Muscle of leg (tissue), 11 donors: Measurements from ENCODE around the gene USP46. TPM values are rescaled to one million over a fixed set of nuclear protein-coding genes. Genes with fewer than 3 reads are reported as not detected.

Source experiments
- DNase-seq: peaks from one replicate; pipeline ENCODE4 v3.0.0; 2013
- H3K27ac ChIP-seq: one replicate; pipeline ENCODE4 v1.5.1; 2013; ENCODE audit warnings: mild to moderate bottlenecking, low read length, control low read depth
- H3K27me3 ChIP-seq: one replicate; pipeline ENCODE4 v1.6.1; 2013; ENCODE audit warnings: low read length; ENCODE audit not compliant: control insufficient read depth, insufficient read depth
- H3K36me3 ChIP-seq: one replicate; pipeline ENCODE4 v1.6.1; 2013; ENCODE audit warnings: low read length; ENCODE audit not compliant: control insufficient read depth, insufficient read depth
- H3K4me1 ChIP-seq: one replicate; pipeline ENCODE4 v1.6.1; 2013; ENCODE audit warnings: low read length; ENCODE audit not compliant: control insufficient read depth, insufficient read depth
- H3K4me3 ChIP-seq: one replicate; pipeline ENCODE4 v1.5.1; 2013; ENCODE audit warnings: low read length, control low read depth
- H3K9me3 ChIP-seq: replicated peaks from 2 replicates; pipeline ENCODE4 v1.6.1; 2013; ENCODE audit warnings: low read depth, low read length; ENCODE audit not compliant: control insufficient read depth
- WGBS: methylation state at CpG from one replicate; pipeline ENCODE4 v1.1.5; 2013; ENCODE audit warnings: missing lambda C conversion rate; ENCODE audit not compliant: insufficient coverage; 5-methylcytosine and 5-hydroxymethylcytosine counted together
- polyA plus RNA-seq, 8 donors: library from polyadenylated mRNA; unstranded; fragments of 120-200 nt; gene quantifications; one replicate each; pipeline versions ENCODE4 v1.2.1 to v1.2.3, GENCODE V29; 2013; ENCODE audit warnings: inconsistent platforms in 1 of 8, low replicate concordance in 1 of 8; ENCODE audit not compliant: insufficient read length in 8 of 8, insufficient read depth in 1 of 8
- total RNA-seq: library from RNA; stranded (reverse); fragments of 120-200 nt; gene quantifications from one replicate; pipeline ENCODE4 v1.2.4, GENCODE V29; 2013

Gene USP46
- total and polyA plus RNA-seq, 9 donors = 19.5 to 27.3 (median 25.3) TPM

GRCh38 chr4:52579602-52580272 lies 79.4 kb downstream of the USP46 start:
- 92% methylated on average over 2 of the region's 4 CpGs for WGBS
- H3K9me3 ChIP-seq = no peaks in the 10 kb centered on the region
- no peak for DNase-seq
- H3K27me3 ChIP-seq = no peaks in the 10 kb centered on the region
- no peak overlapping the region for H3K27ac ChIP-seq
- H3K4me1 ChIP-seq = no peaks in the 10 kb centered on the region
- no peaks in the 10 kb centered on the region for H3K36me3 ChIP-seq
- no peak overlapping the region for H3K4me3 ChIP-seq

- Histone ChIP-seq H3K4me3 (no peak overlapping the region), H3K9me3 (no peaks in the 10 kb centered on the region), H3K27me3 (no peaks in the 10 kb centered on the region), H3K27ac (no peak overlapping the region), H3K4me1 (no peaks in the 10 kb centered on the region), H3K36me3 (no peaks in the 10 kb centered on the region)
- no peak for DNase-seq
- no CpG with 5 or more reads among the region's 2 CpGs for WGBS
Observed at GRCh38 chr4:52578951-52579350, 80.2 kb downstream of the USP46 start.

- no peaks in the 10 kb centered on the region for H3K4me1 ChIP-seq
- no peak overlapping the region for H3K27ac ChIP-seq
- no peaks in the 10 kb centered on the region for H3K27me3 ChIP-seq
- no peaks in the 10 kb centered on the region for H3K36me3 ChIP-seq
- no peaks in the 10 kb centered on the region for H3K9me3 ChIP-seq
- DNase-seq = no peak
- no peak overlapping the region for H3K4me3 ChIP-seq
- WGBS = 89% methylated on average over 2 of the region's 4 CpGs
Observed at GRCh38 chr4:52577624-52577962, 81.5 kb downstream of the USP46 start.

- Histone ChIP-seq H3K27me3 (no peaks in the 10 kb centered on the region), H3K4me3 (no peak overlapping the region), H3K27ac (no peak overlapping the region), H3K9me3 (no peaks in the 10 kb centered on the region), H3K36me3 (no peaks in the 10 kb centered on the region), H3K4me1 (no peaks in the 10 kb centered on the region)
- WGBS = no CpG with 5 or more reads among the region's 1 CpG
- DNase-seq = no peak
Observed at GRCh38 chr4:52576961-52577623, 82.0 kb downstream of the USP46 start.

- no peaks in the 10 kb centered on the region for H3K36me3 ChIP-seq
- DNase-seq = no peak
- H3K4me1 ChIP-seq = no peaks in the 10 kb centered on the region
- no peaks in the 10 kb centered on the region for H3K27me3 ChIP-seq
- no peaks in the 10 kb centered on the region for H3K9me3 ChIP-seq
- H3K4me3 ChIP-seq = no peak overlapping the region
- no peak overlapping the region for H3K27ac ChIP-seq
- WGBS = 90% methylated on average over 2 of the region's 7 CpGs
Observed at GRCh38 chr4:52576326-52576725, 82.8 kb downstream of the USP46 start.

- Histone ChIP-seq H3K27ac (no peak overlapping the region), H3K36me3 (no peaks in the 10 kb centered on the region), H3K4me3 (no peak overlapping the region), H3K9me3 (no peaks in the 10 kb centered on the region), H3K4me1 (no peaks in the 10 kb centered on the region), H3K27me3 (no peaks in the 10 kb centered on the region)
- no CpG with 5 or more reads among the region's 1 CpG for WGBS
- no peak for DNase-seq
Observed at GRCh38 chr4:52575406-52575805, 83.7 kb downstream of the USP46 start.

- no peak overlapping the region for H3K27ac ChIP-seq
Observed at GRCh38 chr4:52574036-52574435, 85.1 kb downstream of the USP46 start.

GRCh38 chr4:52573551-52573950 lies 85.5 kb downstream of the USP46 start:
- H3K27ac ChIP-seq = no peak overlapping the region
- WGBS = 78% methylated on average over 1 of the region's 1 CpG
- DNase-seq = no peak
- no peaks in the 10 kb centered on the region for H3K36me3 ChIP-seq
- no peaks in the 10 kb centered on the region for H3K4me1 ChIP-seq
- no peaks in the 10 kb centered on the region for H3K27me3 ChIP-seq
- no peaks in the 10 kb centered on the region for H3K9me3 ChIP-seq
- H3K4me3 ChIP-seq = no peak overlapping the region

More at GRCh38 chr4:52574036-52574435, 85.1 kb downstream of the USP46 start:
- no peaks in the 10 kb centered on the region for H3K36me3 ChIP-seq
- no peak overlapping the region for H3K4me3 ChIP-seq
- no peaks in the 10 kb centered on the region for H3K9me3 ChIP-seq
- no CpG with 5 or more reads among the region's 5 CpGs for WGBS
- H3K4me1 ChIP-seq = no peaks in the 10 kb centered on the region
- no peaks in the 10 kb centered on the region for H3K27me3 ChIP-seq
- no peak for DNase-seq

GRCh38 chr4:52572936-52573485 lies 86.1 kb downstream of the USP46 start:
- no peak for DNase-seq
- WGBS = 86% methylated on average over 1 of the region's 6 CpGs
- Histone ChIP-seq H3K36me3 (no peaks in the 10 kb centered on the region), H3K27me3 (no peaks in the 10 kb centered on the region), H3K4me3 (no peak overlapping the region), H3K27ac (no peak overlapping the region), H3K4me1 (no peaks in the 10 kb centered on the region), H3K9me3 (no peaks in the 10 kb centered on the region)

- Histone ChIP-seq H3K27ac (no peak overlapping the region), H3K27me3 (no peaks in the 10 kb centered on the region), H3K4me3 (no peak overlapping the region), H3K9me3 (no peaks in the 10 kb centered on the region), H3K4me1 (no peaks in the 10 kb centered on the region), H3K36me3 (no peaks in the 10 kb centered on the region)
- no peak for DNase-seq
- no CpG with 5 or more reads among the region's 3 CpGs for WGBS
Observed at GRCh38 chr4:52568351-52568750, 90.8 kb downstream of the USP46 start.
